Measurements from ENCODE around the gene SART3.
"Not testable (repeated sequence)": the region's sequence is repeated elsewhere in the genome, so short reads cannot be mapped to it uniquely, and the experiment has no call there.

Gene SART3

DNA sequence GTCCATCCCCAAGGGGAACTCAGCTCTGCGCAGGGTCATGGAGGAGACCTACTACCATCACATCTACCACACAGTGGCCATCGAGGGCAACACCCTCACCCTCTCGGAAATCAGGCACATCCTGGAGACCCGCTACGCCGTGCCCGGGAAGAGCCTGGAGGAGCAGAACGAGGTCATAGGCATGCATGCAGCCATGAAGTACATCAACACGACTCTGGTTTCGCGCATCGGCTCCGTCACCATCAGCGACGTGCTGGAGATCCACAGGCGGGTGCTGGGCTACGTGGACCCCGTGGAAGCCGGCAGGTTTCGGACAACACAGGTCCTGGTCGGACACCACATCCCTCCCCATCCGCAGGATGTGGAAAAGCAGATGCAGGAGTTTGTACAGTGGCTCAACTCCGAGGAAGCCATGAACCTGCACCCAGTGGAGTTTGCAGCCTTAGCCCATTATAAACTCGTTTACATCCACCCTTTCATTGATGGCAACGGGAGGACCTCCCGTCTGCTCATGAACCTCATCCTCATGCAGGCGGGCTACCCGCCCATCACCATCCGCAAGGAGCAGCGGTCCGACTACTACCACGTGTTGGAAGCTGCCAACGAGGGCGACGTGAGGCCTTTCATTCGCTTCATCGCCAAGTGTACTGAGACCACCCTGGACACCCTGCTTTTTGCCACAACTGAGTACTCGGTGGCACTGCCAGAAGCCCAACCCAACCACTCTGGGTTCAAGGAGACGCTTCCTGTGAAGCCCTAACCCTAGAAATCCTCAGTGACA lies 42.1 kb downstream of the SART3 start:
- no peak for DNase-seq

DNA sequence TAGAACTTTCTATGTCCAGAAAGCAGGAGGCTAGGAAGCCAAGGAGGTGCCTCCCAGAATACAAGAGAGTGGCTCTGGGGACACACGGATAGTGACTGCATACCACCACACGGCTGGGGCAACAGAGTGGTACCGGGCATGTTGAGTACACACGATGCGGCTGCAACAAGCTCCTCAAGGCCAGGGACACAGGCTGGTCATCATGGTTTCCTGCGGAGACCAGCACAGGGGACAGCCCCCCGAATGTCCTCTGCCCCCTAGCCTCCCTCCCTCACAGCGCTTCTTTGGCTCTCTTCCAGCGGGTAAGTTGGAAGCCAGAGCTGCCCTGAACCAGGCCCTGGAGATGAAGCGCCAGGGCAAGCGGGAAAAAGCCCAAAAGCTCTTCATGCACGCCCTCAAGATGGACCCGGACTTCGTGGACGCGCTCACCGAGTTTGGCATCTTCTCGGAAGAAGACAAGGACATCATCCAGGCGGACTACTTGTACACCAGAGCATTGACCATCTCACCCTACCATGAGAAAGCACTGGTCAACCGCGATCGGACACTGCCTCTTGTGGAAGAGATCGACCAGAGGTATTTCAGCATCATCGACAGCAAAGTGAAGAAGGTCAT lies 42.8 kb downstream of the SART3 start:
- no peak for DNase-seq

DNA sequence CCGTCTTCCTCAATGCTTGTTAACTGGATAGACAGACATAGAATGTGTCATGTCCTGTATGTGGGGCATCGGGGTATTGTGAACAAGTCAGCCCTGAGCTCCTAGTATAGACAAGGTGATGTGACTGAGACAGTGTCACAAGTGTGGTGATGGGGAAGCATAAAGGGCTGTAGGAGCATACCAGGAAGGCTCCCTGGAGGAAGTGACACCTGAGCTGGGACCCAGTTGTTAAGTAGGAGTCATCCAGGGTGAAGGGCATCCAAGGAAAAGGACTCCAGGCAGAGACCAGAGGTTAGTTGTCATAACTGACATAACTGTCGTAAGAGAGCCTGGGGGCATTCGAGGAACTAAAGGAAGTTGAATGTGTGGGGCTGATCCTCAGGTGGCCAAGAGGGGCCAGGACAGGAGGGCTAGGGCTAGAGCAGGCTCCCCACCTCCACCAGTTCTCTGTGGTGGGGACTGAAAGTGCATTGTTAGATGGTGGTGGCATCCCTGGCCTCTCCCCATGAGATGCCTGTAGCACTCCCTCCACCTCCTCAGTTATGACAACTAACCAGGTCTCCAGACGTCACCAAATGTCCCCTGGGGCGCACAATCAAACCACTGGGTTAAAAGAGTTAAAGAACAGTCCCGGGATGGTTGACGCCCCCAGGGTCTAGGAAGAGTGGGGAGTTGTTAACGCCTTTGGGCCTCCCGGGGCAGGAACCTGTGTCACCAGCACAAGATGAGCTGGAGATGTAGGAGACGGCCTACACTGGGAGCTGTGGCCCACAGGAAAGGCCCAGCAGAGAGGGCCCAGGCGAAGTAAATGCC lies 43.5 kb downstream of the SART3 start:
- no peak for DNase-seq

DNA sequence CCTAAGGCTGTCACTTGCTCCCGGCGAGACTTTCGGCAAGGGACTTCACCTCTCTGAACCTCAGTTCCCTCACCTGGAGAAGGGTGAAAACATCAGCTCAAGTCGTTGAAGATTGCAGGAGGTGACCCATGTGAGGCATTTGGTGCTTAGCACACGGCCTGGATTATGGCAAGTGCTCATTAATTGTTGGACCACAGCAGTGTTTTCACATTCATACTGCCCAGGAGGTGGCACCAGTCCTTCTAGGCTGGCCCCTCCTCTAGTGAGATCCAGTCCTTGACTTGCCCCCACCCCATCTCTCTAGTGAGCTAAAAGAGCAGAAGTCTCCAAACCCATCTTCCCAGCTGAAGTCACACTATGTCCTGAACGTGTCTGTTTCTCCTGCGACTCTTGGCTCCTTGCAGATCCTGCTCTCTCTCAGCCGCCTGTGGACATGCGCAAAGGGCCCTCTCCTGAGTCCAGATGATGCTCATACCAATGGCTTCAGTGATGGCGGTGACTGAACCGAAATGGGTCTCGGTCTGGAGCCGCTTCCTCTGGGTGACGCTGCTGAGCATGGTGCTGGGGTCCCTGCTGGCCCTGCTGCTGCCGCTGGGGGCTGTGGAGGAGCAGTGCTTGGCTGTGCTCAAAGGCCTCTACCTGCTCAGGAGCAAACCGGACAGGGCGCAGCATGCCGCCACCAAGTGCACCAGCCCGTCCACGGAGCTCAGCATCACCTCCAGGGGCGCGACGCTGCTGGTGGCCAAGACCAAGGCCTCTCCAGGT lies 44.3 kb downstream of the SART3 start:
- no peak for DNase-seq

DNA sequence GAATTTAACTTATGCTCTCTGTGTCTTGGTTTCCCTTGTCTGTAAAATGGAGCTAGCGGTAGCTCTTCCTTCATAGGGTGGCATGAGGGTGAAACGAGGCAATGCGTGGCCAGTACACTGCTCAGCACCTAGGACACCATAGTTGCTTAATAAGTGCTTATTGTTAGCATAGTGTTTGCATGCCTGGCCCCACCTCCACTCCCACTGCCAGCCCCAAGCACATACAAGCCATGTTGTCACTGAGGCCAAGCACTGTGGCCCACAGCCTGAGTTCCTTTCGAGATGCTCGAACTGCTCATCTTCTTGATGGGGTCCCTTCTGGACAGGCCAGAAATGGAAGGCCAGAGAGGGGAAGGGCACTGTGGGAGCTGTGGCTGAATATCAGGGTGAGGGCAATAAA lies 45.1 kb downstream of the SART3 start:
- DNase-seq: no peak

DNA sequence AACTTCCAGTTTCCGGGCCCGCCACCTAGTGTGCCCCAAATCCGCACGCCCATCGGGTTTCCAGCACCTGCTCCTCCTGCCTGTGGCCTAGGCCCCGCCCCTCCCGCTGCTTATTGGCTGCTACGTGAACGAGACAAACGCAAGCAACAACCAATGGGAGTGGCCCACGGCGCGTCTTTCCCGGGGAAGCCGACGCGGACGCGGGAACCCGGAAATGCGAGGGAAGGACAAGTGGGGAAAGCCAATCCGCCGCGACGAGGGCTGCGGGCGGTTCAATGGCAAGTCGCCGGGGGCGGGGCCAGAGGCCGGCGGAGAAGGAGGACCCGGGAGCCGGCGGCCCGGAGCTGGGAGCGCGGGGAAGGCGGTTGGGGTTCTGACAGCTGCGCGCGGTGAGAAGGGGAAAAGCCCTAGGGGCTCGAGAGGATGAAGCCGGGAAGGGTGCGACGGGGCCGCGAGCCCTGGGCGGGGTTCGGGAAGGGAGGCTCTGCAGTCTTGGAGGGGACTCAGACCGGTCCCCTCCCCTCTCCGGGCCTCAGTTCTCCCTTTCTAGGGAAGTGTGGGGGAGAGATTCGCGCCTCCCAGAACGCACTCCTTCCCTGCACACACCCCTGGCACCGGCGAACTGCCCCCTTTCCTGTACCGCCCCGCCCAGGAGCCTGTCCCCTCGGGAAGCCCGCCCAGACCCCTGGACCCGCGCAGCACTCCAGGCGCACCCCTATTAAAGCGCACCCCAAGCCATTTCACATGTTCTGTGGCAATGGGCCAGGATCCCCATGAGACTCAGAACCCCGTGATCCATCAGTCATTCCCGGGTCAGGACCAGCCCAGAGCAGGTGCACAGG lies 45.8 kb downstream of the SART3 start, which contains the start of gene FICD:
TSS of gene FICD (plus strand) at position 305 of the 842 bp plus-strand sequence. CDS start 1,696 bp downstream, outside the sequence.
- peak; percentile 100 for DNase-seq

DNA sequence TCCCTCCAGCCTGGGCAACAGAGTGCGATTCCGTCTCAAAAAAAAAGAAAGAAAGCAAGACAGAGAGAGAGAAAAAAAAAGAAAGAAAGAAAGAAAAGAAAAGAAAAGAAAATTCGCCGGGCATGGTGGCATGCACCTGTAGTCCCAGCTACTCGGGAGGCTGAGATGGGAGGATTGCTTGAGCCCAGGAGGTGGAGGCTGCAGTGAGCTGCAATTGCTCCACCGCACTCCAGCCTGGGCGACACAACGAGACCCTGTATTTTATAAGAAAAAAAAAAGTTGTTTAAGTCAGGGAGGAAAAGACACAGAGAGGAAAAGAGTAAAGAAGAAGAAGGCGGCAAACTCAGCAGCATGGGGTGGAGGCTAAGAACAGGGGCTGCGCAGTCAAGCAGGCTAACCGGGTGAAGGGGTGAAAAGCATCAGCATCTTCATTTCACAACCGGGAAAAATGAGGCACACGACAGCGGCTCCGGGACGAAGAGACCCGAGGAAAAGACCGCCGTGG lies 46.5 kb downstream of the SART3 start:
- no peak for DNase-seq

DNA sequence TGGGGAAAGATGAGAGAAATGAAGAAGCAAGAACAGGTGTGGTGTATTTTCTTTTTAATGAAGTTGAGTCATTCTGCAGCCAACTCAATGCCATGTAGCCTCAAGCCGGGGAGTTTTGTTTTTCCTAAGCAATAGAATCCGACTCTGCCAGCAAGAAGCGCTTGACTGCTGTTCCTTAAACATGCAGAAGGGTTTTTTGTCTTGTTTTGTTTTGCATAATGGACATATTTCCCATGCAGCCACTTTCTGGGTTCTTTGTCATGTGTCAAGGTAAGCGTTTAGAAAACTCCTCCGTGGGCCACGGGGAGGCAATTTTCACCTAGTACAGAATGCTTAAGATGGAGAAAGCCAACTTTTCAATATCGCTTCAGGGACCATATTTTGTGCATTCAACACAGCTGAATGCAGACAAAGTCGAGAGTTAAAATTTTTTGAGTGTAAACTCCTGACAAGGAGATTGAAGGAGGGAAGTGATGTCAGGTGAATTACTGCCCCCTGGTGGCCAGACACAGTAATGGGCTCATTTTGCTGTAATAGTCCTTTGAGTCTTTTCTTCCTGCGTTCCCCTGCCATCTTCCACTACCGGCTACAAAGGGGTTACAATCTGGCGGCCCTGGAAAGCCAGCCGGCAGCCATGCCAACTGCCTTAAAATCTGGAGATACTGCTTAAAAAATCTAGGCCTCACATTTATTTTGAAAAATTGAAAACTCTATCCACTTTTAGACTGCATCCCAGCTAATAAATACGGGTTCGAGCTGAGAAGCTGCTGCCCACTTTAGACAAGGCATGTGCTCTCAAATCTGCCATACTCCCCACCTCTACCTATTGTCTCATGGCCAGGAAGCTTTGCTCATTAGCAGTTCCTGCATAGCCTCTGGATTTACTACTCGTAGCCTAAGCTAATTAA lies 49.1 kb downstream of the SART3 start:
- peak; percentile 76 for DNase-seq

DNA sequence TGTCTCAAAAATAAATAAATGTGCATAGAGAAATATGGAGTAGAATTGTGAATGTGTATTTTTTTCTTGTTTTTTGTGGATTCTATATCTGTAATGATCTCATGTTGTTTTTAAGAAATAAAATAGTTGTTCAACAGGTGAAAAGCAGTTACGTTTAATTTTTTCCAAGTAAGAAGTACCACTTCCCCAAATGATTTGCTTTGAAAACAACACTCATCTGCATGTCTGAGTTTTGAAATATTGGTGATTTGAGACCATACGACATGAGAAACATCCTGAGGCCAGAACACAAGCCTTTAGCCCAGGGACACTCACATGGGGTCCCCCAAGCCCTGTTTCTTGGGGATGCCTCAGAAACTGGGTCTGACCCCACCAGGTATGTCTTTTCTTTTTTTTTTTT lies 50.1 kb downstream of the SART3 start:
- no peak for DNase-seq

DNA sequence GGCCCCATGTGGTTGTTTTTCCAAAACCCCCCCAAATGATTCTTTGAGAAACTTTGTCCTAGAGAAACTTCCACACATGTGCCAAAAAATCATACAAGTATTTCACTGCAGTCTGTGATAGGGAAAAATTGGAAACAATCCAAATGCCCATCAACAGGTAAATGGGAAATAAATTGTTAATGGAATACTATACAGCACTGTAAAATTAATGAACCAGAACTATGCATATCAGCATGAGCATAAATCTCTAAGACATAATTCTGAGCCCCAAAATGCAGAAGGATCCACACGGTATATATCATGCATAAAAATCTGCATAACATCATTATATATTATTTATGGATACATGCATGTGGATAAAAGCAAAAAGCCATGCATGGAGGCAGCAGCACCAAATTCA lies 51.2 kb downstream of the SART3 start:
- no peak for DNase-seq

DNA sequence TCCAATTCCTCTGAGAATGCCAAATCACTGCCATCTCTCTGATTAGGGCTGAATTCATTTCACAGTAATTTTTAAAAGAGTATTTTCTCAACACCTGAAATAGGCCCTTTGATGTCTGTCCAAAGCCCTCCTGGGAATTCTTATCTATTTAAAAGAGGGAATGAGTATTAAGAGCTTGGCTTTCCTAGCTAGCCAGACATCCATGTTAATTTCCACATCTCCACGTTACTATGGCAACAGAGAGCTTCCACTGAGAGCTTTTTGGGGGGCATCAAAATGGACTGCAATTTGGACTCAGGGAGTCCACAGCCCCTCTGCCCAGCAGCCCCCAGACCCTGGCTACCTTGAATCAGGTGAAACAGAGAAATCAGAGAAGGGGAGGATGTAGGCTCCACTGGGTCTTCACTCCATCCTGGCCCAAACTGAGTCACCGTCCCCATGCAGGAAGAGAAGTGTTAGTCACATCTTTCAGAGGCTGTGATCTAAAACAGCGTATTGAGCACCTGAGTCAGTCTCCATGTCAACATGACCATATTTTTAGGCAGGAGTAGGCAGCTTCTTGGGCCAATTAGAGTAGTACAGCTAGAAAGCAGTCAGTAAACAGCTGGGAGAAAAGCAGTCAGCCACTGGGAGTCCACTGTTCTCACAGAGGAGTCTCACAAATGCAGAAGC lies 52.9 kb downstream of the SART3 start:
- DNase-seq: no peak

DNA sequence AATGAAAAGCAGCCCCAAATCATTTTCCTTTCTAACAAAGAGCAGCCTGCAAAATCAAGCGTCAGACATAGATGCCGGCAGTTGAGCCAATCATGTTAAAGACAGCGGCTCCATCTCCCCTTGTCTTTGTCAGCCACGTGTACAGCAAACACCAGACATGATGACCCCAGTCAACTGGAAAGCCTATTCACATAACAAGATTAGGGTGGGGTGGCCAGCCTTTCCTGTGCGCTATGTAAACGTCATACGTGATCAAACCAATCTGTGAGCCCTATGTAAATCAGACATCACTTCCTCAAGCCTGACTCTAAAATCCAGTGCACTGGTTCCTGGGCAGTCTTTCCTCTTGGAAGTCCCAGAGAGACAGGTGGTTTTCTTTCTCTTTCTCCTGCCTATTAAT lies 55.8 kb downstream of the SART3 start:
- no peak for DNase-seq

DNA sequence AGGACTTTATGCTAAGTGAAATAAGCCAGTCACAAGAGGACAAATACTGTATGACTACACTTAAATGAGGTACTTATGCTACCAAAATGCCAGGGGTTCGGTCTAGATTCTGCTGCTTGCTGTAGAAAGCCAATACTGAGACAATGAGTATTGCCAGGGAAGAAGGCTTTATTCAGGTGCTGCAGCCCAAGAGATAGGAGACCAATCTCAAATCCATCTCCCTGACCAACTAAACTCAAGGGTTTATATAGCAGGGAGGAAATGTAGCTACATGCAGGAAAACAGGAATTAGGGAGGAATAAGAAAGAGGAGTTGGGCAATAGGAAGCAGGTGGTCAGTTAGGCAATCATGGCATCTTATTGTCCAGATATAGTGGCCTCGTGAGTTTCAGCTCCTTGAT lies 58.1 kb downstream of the SART3 start:
- DNase-seq: no peak

DNA sequence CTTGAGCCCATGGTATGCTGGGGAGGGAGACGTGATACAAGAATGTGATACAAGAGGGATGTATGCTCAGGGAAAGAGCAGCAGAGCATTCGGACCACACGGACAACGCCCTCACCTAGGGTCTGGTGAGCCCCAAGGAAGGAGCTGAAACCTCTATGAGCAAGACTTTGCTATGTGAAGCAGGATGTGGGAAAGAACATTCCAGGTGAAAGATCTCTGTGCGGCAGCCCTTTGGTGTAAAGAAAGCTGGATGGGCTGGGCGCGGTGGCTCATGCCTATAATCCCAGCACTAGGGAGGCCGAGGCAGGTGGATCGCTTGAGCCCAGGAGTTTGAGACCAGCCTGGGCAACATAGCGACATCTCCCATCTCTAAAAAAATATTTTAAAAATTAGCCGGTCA lies 62.8 kb downstream of the SART3 start:
- DNase-seq: no peak

DNA sequence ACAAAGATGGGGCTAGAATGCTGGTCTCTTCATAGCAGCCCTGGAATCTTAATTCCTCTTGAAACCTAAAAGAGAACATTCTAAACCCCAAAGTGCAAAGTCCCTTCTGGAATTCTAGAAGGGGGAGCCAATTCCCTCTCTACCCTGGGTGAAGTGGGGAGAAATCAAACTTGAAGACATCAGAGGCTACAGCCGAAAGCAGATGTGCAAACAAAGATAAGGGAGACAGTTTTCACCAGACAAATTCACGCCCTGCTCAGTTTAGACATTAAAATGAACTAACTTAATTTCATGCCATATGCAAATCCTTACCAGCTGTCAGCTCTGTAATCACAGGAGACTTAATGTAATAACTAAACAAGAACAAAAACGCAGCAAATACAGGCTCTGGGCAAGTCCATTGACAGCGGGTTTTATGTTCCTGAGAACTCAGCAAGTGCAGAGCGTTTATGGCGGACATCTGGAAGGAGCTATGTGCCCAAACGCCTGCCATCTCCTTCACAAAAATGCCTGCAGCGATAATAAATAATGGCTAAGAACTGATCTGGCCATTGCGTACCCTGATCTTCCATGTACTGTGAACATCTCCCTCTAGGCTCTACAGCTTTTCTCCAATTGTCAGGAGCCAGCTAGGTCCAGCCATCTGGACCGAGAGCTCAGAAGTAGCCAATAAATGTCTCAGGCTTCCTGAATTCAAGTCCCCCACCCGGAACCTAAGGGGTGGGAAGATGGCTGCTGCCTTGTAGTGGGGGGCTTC lies 65.0 kb downstream of the SART3 start:
- DNase-seq: no peak

DNA sequence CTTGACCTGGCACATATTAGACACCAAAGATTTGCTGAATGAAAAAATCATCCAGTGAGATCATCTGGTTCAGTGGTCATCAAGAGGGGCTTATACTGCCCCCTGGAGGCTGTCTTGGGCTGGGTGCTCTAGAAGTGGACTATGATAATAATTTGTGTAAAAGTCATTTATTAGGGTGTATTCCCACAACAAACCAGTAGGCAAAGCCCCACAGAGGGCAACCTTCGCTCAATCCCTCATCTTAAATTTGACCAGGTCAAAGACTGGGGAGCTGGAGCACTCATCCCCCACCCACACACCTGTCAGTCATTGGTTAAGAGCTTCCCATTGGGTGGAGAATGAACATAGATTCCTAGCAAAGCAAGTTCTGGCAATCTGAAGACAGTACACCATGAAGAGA lies 65.9 kb downstream of the SART3 start:
- no peak for DNase-seq

DNA sequence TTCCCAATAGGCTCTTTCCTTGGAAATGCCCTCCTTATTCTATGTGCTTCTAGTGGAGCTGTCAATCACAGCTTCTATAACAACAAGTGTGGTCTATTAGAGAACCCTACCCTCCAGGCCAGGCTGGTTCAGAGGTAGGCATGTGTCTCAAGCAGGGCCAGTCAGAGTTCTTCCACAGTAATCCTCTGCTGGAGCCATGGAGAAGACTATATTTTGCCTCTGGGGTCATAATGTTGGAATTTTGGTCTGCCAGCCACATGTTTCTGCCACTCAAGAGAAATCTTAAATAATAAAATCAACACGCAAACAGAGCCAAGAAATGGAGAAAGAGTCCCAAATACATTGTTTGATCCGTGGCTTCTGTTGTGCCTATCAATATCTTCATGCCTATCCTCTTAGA lies 69.7 kb downstream of the SART3 start:
- no peak for DNase-seq

DNA sequence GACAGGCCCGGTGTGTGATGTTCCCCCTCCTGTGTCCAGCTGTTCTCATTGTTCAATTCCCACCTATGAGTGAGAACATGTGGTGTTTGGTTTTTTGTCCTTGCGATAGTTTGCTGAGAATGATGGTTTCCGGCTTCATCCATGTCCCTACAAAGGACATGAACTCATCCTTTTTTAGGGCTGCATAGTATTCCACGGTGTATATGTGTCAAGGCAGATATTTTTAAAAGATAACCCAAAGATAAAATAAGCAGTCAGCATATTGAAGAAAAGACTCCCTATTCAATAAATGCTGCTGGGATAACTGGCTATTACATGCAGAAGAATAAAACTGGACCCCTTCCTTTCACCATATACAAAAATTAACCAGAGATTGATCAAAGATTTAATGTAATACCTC lies 73.9 kb downstream of the SART3 start:
- not testable (repeated sequence) for DNase-seq

DNA sequence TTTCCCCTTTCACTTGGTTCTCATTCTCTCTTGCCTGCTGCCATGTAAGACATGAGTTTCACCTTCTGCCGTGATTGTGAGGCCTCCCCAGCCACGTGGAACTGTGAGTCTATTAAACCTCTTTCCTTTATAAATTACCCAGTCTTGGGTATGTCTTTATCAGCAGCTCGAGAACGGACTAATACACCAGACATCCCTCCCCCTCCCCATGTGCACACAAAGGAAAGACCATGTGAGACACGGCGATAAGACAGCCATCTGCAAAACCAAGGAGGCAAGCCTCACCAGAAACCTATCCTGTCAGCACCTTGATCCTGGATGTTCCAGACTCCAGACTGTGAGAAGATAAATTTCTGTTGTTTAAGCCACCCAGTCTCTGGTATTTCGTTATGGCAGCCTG lies 75.6 kb downstream of the SART3 start:
- DNase-seq: not testable (repeated sequence)

All from midbrain (tissue), 1 donor.